HG03066 (cell line): ENCODE measurements around the gene TNFRSF25.
"Not testable (repeated sequence)": the region's sequence is repeated elsewhere in the genome, so short reads cannot be mapped to it uniquely, and the experiment has no call there.

Experiments used
- ATAC-seq: cut with Tn5 transposase; IDR thresholded peaks from one replicate; pipeline ENCODE4 v1.9.1; 2021; ENCODE audit warnings: low read depth; ENCODE audit not compliant: unreplicated experiment

The TNFRSF25 gene

GRCh38 chr1:6470132-6471085 lies 4.4 kb upstream of the TNFRSF25 start:
- ATAC-seq: no peak

- no peak for ATAC-seq
These were observed 2.9 kb upstream of the TNFRSF25 start for GRCh38 chr1:6468729-6469461.

GRCh38 chr1:6467744-6468688 lies 2.0 kb upstream of the TNFRSF25 start:
- no peak for ATAC-seq

- no peak for ATAC-seq
These were observed 1.3 kb upstream of the TNFRSF25 start for GRCh38 chr1:6467224-6467623.

- ATAC-seq: no peak
These were observed 778 bp upstream of the TNFRSF25 start for GRCh38 chr1:6466751-6467150.

- ATAC-seq: no peak
These were observed 440 bp downstream of the TNFRSF25 start for GRCh38 chr1:6465461-6466005.

- ATAC-seq: no peak
These were observed 1.1 kb downstream of the TNFRSF25 start for GRCh38 chr1:6464915-6465314.

- ATAC-seq: no peak
These were observed 1.5 kb downstream of the TNFRSF25 start for GRCh38 chr1:6464514-6464836.

- no peak for ATAC-seq
These were observed 2.9 kb downstream of the TNFRSF25 start for GRCh38 chr1:6463120-6463412.

- ATAC-seq: no peak
These were observed 3.4 kb downstream of the TNFRSF25 start for GRCh38 chr1:6462412-6463119.

- ATAC-seq: no peak
These were observed 4.2 kb downstream of the TNFRSF25 start for GRCh38 chr1:6461538-6462411.

- no peak for ATAC-seq
These were observed 4.9 kb downstream of the TNFRSF25 start for GRCh38 chr1:6461051-6461530.

GRCh38 chr1:6460301-6461050 lies 5.5 kb downstream of the TNFRSF25 start:
- ATAC-seq: no peak

- no peak for ATAC-seq
These were observed 6.1 kb downstream of the TNFRSF25 start for GRCh38 chr1:6459850-6460265.

GRCh38 chr1:6456800-6457466 lies 9.0 kb downstream of the TNFRSF25 start:
- no peak for ATAC-seq

GRCh38 chr1:6455752-6456520 lies 10.0 kb downstream of the TNFRSF25 start:
- ATAC-seq: not testable (repeated sequence)
